HEK293 (cell line): ENCODE measurements around the gene NOG.

Experiments
- CTCF ChIA-PET: fragments of 350-600 bp; formaldehyde crosslinking; extraction: SDS; loops from one replicate; lab custom pipeline; 2021; ENCODE audit warnings: antibody characterized with exemption; lab: Yijun Ruan, JAX
- POLR2A ChIA-PET: fragments of 300-600 bp; formaldehyde crosslinking; extraction: SDS; loops from one replicate; lab custom pipeline; 2020; ENCODE audit warnings: antibody characterized with exemption, inconsistent platforms; lab: Yijun Ruan, JAX
- H3K27ac ChIP-seq: fragments of 200-500 bp; sonication (Bioruptor generic); 2 replicates; pipeline ENCODE4 v1.5.1; 2014; ENCODE audit warnings: low read depth, low read length, control low read depth, inconsistent platforms; ENCODE audit errors: extremely low read depth
- H3K36me3 ChIP-seq, 2 experiments: fragments of 200-500 bp in 1 of 2; sonication (Bioruptor generic) in 1 of 2; 1 replicate in 1 of 2; 2 replicates in 1 of 2; pipeline ENCODE4 v1.5.1; 2014 to 2017; ENCODE audit warnings: inconsistent platforms in 2 of 2, low read length in 2 of 2; ENCODE audit not compliant: control insufficient read depth in 2 of 2, insufficient read depth in 1 of 2
- H3K4me1 ChIP-seq: fragments of 200-500 bp; sonication (Bioruptor generic); 2 replicates; pipeline ENCODE4 v1.5.1; 2014; ENCODE audit warnings: mild to moderate bottlenecking, low read length, inconsistent platforms; ENCODE audit not compliant: control insufficient read depth, insufficient read depth
- H3K4me3 ChIP-seq: 2 replicates; pipeline ENCODE4 v1.5.1; 2011; ENCODE audit warnings: low read depth, mild to moderate bottlenecking, control low read depth, low read length, moderate library complexity
- H3K9me3 ChIP-seq: fragments of 200-500 bp; sonication (Bioruptor generic); 2 replicates; pipeline ENCODE4 v1.5.1; 2014; ENCODE audit warnings: low read depth, low read length, inconsistent platforms; ENCODE audit not compliant: control insufficient read depth, insufficient read depth
- BCL11A ChIP-seq: fragments of 450-650 bp; formaldehyde crosslinking; IDR thresholded peaks from 2 replicates; pipeline ENCODE4 v1.5.1; 2016; ENCODE audit warnings: low read depth, missing biosample characterization, missing genetic modification characterization
- FEZF1 ChIP-seq: fragments of 450-650 bp; formaldehyde crosslinking; IDR thresholded peaks from 2 replicates; pipeline ENCODE4 v1.5.1; 2016; ENCODE audit warnings: missing biosample characterization, missing genetic modification characterization
- KLF1 ChIP-seq: fragments of 450-650 bp; formaldehyde crosslinking; IDR thresholded peaks from 2 replicates; pipeline ENCODE4 v1.5.1; 2016; ENCODE audit warnings: missing biosample characterization, missing genetic modification characterization
- OSR2 ChIP-seq: fragments of 450-650 bp; formaldehyde crosslinking; IDR thresholded peaks from 2 replicates; pipeline ENCODE4 v1.5.1; 2016; ENCODE audit warnings: missing biosample characterization, missing genetic modification characterization
- PRDM10 ChIP-seq: fragments of 450-650 bp; formaldehyde crosslinking; IDR thresholded peaks from 2 replicates; pipeline ENCODE4 v1.5.1; 2016; ENCODE audit warnings: missing biosample characterization, missing genetic modification characterization
- SCRT2 ChIP-seq: fragments of 450-650 bp; formaldehyde crosslinking; IDR thresholded peaks from 2 replicates; pipeline ENCODE4 v1.5.1; 2016; ENCODE audit warnings: missing biosample characterization, missing genetic modification characterization
- SETDB1 ChIP-seq: IDR thresholded peaks from one replicate; pipeline ENCODE4 v1.6.1; 2017; ENCODE audit warnings: mild to moderate bottlenecking, low read length, moderate library complexity, mixed read lengths; ENCODE audit not compliant: insufficient read length
- ZBTB17 ChIP-seq: fragments of 450-650 bp; formaldehyde crosslinking; IDR thresholded peaks from 2 replicates; pipeline ENCODE4 v1.5.1; 2016; ENCODE audit warnings: missing biosample characterization, missing genetic modification characterization
- ZEB2 ChIP-seq: fragments of 450-650 bp; formaldehyde crosslinking; IDR thresholded peaks from 2 replicates; pipeline ENCODE4 v1.5.1; 2016; ENCODE audit warnings: missing biosample characterization, missing genetic modification characterization
- ZNF132 ChIP-seq: fragments of 450-650 bp; formaldehyde crosslinking; IDR thresholded peaks from 2 replicates; pipeline ENCODE4 v1.5.1; 2017; ENCODE audit warnings: missing biosample characterization, missing genetic modification characterization, borderline replicate concordance
- ZNF133 ChIP-seq: fragments of 450-650 bp; formaldehyde crosslinking; IDR thresholded peaks from 2 replicates; pipeline ENCODE4 v1.5.1; 2016; ENCODE audit warnings: missing biosample characterization, missing genetic modification characterization
- ZNF140 ChIP-seq: fragments of 450-650 bp; formaldehyde crosslinking; IDR thresholded peaks from 2 replicates; pipeline ENCODE4 v1.5.1; 2016; ENCODE audit warnings: missing biosample characterization, missing genetic modification characterization
- ZNF146 ChIP-seq: fragments of 450-650 bp; formaldehyde crosslinking; IDR thresholded peaks from 2 replicates; pipeline ENCODE4 v1.5.1; 2016; ENCODE audit warnings: missing biosample characterization, missing genetic modification characterization
- ZNF184 ChIP-seq: fragments of 450-650 bp; IDR thresholded peaks from 2 replicates; pipeline ENCODE4 v1.5.1; 2018; ENCODE audit warnings: missing biosample characterization, mild to moderate bottlenecking, missing genetic modification characterization
- ZNF248 ChIP-seq: fragments of 450-650 bp; formaldehyde crosslinking; IDR thresholded peaks from 2 replicates; pipeline ENCODE4 v1.5.1; 2017; ENCODE audit warnings: missing biosample characterization, missing genetic modification characterization
- ZNF280D ChIP-seq: fragments of 450-650 bp; formaldehyde crosslinking; IDR thresholded peaks from 2 replicates; pipeline ENCODE4 v1.5.1; 2016; ENCODE audit warnings: missing biosample characterization, missing genetic modification characterization
- ZNF292 ChIP-seq: fragments of 450-650 bp; formaldehyde crosslinking; IDR thresholded peaks from 2 replicates; pipeline ENCODE4 v1.5.1; 2016; ENCODE audit warnings: low read depth, missing biosample characterization, missing genetic modification characterization, borderline replicate concordance
- ZNF341 ChIP-seq: fragments of 450-650 bp; formaldehyde crosslinking; IDR thresholded peaks from 2 replicates; pipeline ENCODE4; 2016; ENCODE audit warnings: low read depth, missing biosample characterization, missing genetic modification characterization
- ZNF398 ChIP-seq: fragments of 450-650 bp; formaldehyde crosslinking; IDR thresholded peaks from 2 replicates; pipeline ENCODE4 v1.5.1; 2017; ENCODE audit warnings: missing biosample characterization, missing genetic modification characterization
- ZNF433 ChIP-seq: fragments of 450-650 bp; formaldehyde crosslinking; IDR thresholded peaks from 2 replicates; pipeline ENCODE4 v1.5.1; 2016; ENCODE audit warnings: missing biosample characterization, missing genetic modification characterization, low read depth
- ZNF544 ChIP-seq: fragments of 450-650 bp; formaldehyde crosslinking; IDR thresholded peaks from 2 replicates; pipeline ENCODE4 v1.5.0; 2017; ENCODE audit warnings: missing biosample characterization, missing genetic modification characterization
- ZNF560 ChIP-seq: fragments of 450-650 bp; formaldehyde crosslinking; IDR thresholded peaks from 2 replicates; pipeline ENCODE4 v1.5.1; 2017; ENCODE audit warnings: missing biosample characterization, missing genetic modification characterization, borderline replicate concordance
- ZNF626 ChIP-seq: fragments of 450-650 bp; sonication (Bioruptor Pico); formaldehyde crosslinking; IDR thresholded peaks from 2 replicates; pipeline ENCODE4 v1.5.1; 2018; ENCODE audit warnings: missing biosample characterization, missing genetic modification characterization, inconsistent platforms
- ZNF677 ChIP-seq: fragments of 450-650 bp; IDR thresholded peaks from 2 replicates; pipeline ENCODE4 v1.5.0; 2018; ENCODE audit warnings: missing biosample characterization, mild to moderate bottlenecking, missing genetic modification characterization, moderate library complexity
- ZNF701 ChIP-seq: fragments of 450-650 bp; formaldehyde crosslinking; IDR thresholded peaks from 2 replicates; pipeline ENCODE4 v1.5.1; 2016; ENCODE audit warnings: missing biosample characterization, missing genetic modification characterization
- ZNF704 ChIP-seq: fragments of 450-650 bp; formaldehyde crosslinking; IDR thresholded peaks from 2 replicates; pipeline ENCODE4 v1.5.1; 2016; ENCODE audit warnings: missing biosample characterization, missing genetic modification characterization
- ZNF777 ChIP-seq: fragments of 450-650 bp; formaldehyde crosslinking; IDR thresholded peaks from 2 replicates; pipeline ENCODE4 v1.5.1; 2017; ENCODE audit warnings: missing biosample characterization, missing genetic modification characterization, borderline replicate concordance
- ZSCAN4 ChIP-seq: fragments of 450-650 bp; formaldehyde crosslinking; IDR thresholded peaks from 2 replicates; pipeline ENCODE4 v1.5.1; 2017; ENCODE audit warnings: missing biosample characterization, missing genetic modification characterization

Gene NOG

GRCh38 chr17:56592487-56593085, 913 bp upstream of the NOG start:
- ChIA-PET POLR2A (interaction anchor here (0.6 to 2.1 kb wide), 12 partner anchors 10 to 957 kb away, joined by 3 to 19 read pairs (median 5); partner anchors contain the start of gene TRIM25), CTCF (interaction anchor here (0.6 to 6.5 kb wide), 49 partner anchors 9 to 190 kb away, joined by 3 to 173 read pairs (median 4); no protein-coding TSS in a partner anchor)
- no peaks in the 10 kb centered on the region for H3K9me3 ChIP-seq
- H3K27ac ChIP-seq = peak overlapping the region; percentile 63
- H3K4me1 ChIP-seq = peaks cover 12% of the 10 kb centered on the region
- no peaks in the 10 kb centered on the region for H3K36me3 ChIP-seq
- H3K4me3 ChIP-seq = peak overlapping the region; percentile 49
- TF ChIP-seq OSR2 (tag by site-specific recombination) (0 out of 2 replicates have a peak, but pooled peaks have one; percentile 10), FEZF1 (tag by site-specific recombination) (no peak), SCRT2 (tag by site-specific recombination) (no peak), ZNF626 (tag by site-specific recombination) (no peak), ZNF133 (tag by site-specific recombination) (no peak), ZNF146 (tag by site-specific recombination) (no peak; the same call in 1 of the 2 replicates), ZEB2 (peak; percentile 88), PRDM10 (tag by site-specific recombination) (peak; percentile 89), ZNF433 (tag by site-specific recombination) (no peak), ZNF184 (tag by site-specific recombination) (no peak; the same call in 1 of the 2 replicates), ZNF544 (tag by site-specific recombination) (no peak), BCL11A (tag by site-specific recombination) (peak; percentile 94), ZNF777 (no peak), ZNF341 (tag by site-specific recombination) (peak; percentile 71), SETDB1 (no peak), ZNF248 (tag by site-specific recombination) (no peak), ZNF701 (tag by site-specific recombination) (no peak), ZNF677 (tag by site-specific recombination) (0 out of 2 replicates have a peak, but pooled peaks have one; percentile 47), ZNF140 (tag by site-specific recombination) (no peak), KLF1 (tag by site-specific recombination) (peak; percentile 66), ZNF132 (tag by site-specific recombination) (no peak), ZNF704 (tag by site-specific recombination) (no peak), ZNF560 (no peak), ZNF280D (no peak), ZBTB17 (tag by site-specific recombination) (peak; percentile 88), ZNF398 (tag by site-specific recombination) (peak; percentile 91), ZNF292 (tag by site-specific recombination) (no peak), ZSCAN4 (tag by site-specific recombination) (peak; percentile 99)
